GM12891 (cell line): ENCODE results near the gene SLC46A1.

Experiments
- DNase-seq: peaks from one replicate; pipeline ENCODE4 v3.0.0; 2011; ENCODE audit warnings: low spot score; ENCODE audit not compliant: insufficient read length
- FAIRE-seq: peaks from 2 replicates; lab custom pipeline; 2011; peaks lifted over from hg19 to GRCh38; lab: Jason Lieb, UNC
- PAX5 ChIP-seq: IDR thresholded peaks from 2 replicates; pipeline ENCODE4 v1.6.1; 2011; ENCODE audit warnings: low read length, moderate library complexity, mild to moderate bottlenecking; ENCODE audit not compliant: insufficient read depth, severe bottlenecking
- POLR2A ChIP-seq: IDR thresholded peaks from 2 replicates; pipeline ENCODE4 v1.6.1; 2011; ENCODE audit warnings: low read depth, low read length, control low read depth
- POLR2AphosphoS5 ChIP-seq: IDR thresholded peaks from 2 replicates; pipeline ENCODE4 v1.6.1; 2011; ENCODE audit warnings: low read depth, low read length, control low read depth
- POU2F2 ChIP-seq: IDR thresholded peaks from 2 replicates; pipeline ENCODE4 v1.6.1; 2011; ENCODE audit warnings: low read depth, mild to moderate bottlenecking, control low read depth, low read length, moderate library complexity
- SPI1 ChIP-seq: IDR thresholded peaks from 2 replicates; pipeline ENCODE4 v1.6.1; 2011; ENCODE audit warnings: low read depth, low read length, control low read depth
- TAF1 ChIP-seq: IDR thresholded peaks from 2 replicates; pipeline ENCODE4 v1.6.1; 2011; ENCODE audit warnings: low read depth, low read length, control low read depth

SLC46A1 gene

DNA sequence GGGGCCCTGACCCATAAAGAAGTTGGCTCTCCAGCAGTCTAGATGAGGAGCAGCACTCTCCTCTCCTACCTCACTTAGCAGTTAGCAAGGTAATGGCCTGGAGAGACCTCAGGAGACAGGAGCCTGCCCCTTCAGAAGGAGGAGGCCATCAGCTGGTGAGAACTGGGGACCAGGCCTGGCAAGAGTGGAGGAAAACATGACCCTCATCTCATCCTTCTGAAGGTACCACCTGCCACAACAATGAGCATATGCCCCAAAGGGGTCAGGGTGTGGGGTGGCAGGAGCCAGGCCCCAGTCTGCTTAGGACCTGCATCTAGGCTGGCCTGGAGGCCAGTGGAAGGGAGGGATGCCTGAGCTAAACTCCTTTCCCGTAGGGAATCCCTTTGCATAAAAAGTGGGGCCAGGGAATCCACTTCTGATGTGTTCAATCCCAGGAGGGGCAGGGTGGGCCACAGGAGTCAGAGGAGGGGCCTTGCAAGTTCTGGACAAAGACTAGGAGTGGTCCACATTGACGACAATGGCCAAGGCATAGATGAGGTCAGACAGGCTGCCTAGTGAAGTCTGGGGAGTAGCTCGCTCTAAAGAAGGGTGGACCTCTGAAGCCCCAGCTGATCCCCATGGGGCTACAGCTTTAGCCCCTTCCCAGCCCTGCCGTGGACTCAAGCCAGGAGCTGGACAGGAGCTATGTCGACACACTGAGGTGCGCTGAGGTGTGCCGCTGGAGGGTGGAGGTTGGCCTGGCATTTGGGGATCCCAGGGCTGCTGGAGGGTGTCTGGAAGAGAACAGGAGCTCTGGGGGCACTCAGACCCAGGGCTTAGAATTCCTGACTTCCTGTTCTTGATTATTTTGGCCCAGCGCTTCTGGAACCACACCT, 42.0 kb downstream of the SLC46A1 start:
- TF ChIP-seq PAX5, result no peak
- TF ChIP-seq POLR2AphosphoS5, result no peak
- TF ChIP-seq SPI1, result no peak
- no peak for TF ChIP-seq TAF1
- TF ChIP-seq POU2F2, result no peak
- TF ChIP-seq POLR2A, result no peak
- DNase-seq (no peak), FAIRE-seq (no peak)

DNA sequence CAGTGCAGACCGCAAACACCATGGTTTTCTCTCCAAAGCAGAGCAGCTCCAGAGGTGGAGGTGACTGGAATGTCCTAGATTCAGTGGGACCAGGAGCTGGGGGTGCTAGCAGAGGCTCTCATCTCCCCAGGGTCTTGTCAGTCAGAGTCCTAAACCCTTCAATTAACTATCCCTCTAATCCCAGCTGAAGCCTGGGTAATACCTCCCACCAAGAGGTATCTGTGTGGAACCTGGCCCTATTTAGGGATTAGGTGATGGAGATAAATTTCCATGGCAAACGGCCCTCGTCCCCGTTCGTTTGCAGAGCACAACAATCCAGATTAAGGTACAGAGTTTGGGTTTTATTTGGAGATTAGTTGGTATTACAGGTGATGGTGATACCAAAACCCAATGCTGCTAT, 42.8 kb downstream of the SLC46A1 start:
- TF ChIP-seq SPI1, result no peak
- TF ChIP-seq POU2F2, result no peak
- TF ChIP-seq TAF1, result no peak
- TF ChIP-seq POLR2AphosphoS5, result no peak
- TF ChIP-seq PAX5, result no peak
- TF ChIP-seq POLR2A, result no peak
- FAIRE-seq (no peak), DNase-seq (no peak)

DNA sequence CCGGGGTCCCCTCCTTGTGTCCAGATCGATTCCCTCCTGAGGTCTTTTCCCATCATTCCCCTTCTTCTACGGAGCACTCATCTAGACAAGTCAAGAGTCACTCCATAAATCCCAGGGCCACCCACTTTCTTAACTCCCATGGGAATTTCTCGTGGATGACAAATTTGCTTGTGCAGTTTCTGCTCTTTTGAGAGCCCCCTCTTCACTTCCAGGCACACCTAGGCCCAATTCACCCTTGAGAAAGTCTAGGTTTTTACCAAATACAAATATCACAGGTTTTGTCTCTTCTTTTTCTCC, 48.2 kb downstream of the SLC46A1 start:
- TF ChIP-seq POLR2A, result no peak
- no peak for TF ChIP-seq POU2F2
- TF ChIP-seq SPI1, result no peak
- TF ChIP-seq TAF1, result no peak
- TF ChIP-seq PAX5, result no peak
- no peak for TF ChIP-seq POLR2AphosphoS5

DNA sequence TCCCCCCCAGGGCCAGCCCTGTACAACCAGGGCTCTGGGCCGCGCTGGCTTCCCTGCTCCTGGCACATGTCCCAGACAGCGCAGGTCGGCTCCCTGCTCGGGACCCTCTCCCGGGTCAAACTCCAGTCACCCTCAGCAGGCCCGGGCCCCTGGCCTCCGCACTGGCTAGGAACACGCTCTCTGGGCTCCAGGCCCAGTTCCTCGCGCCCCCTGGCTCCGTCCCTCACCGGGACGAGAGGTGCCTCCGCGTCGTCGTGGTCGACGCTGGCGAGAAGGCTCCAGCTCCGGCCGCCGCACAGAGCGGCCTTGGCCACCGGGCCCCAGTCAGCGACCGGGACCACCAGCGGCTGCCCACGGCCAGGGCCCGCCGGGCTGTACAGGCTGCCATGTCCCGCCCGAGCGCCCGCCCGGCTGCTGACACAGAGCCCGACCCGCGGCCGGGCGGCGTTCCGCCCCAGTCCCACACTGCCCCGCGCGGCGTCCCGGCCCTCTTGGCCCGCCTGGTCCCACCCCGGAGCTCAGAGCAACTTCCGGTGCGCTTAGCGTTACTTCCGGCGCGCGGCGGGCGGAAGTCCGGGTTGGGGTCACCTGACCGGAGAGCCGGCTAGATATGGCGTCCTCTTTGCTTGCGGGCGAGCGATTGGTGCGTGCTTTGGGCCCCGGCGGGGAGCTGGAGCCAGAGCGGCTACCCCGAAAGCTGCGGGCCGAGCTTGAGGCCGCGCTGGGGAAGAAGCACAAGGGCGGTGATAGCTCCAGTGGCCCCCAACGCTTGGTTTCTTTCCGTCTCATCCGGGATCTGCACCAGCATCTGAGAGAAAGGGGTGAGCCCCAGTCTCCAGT, 48.7 kb downstream of the SLC46A1 start, which contains the start of gene POLDIP2:
Gene POLDIP2, minus strand, starts transcription at position 467 of the 840 bp plus-strand sequence. Its CDS starts 79 bp downstream, at position 388.
- FAIRE-seq (peak; percentile 94), DNase-seq (peak; percentile 98)
- TF ChIP-seq PAX5 (peak; percentile 42), POLR2AphosphoS5 (peak; percentile 83), SPI1 (peak; percentile 53), TAF1 (peak; percentile 89), POU2F2 (no peak; the same call in 1 of the 2 replicates), POLR2A (peak; percentile 82)

More for the DNA sequence above, 48.2 kb downstream of the SLC46A1 start:
- DNase-seq (no peak), FAIRE-seq (no peak)

DNA sequence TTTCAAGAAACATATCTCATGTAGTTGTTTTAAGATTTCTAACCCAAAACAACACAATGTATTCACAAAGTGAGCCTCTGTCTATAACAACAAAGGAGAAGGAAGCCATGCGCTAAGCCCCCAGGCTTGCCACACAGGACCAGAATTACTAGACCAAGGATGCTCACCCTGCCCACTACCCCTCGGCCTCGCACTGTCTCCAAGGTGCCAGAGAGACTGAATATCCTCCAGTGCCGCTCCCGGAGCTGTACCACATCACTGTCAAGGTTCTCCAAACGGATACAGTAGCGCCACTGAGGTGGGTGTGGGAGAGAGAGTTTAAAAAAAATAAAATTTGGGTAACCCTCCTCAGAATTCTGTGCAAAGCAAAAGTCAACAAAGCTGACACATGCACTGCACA, 55.7 kb downstream of the SLC46A1 start:
- TF ChIP-seq TAF1 (no peak), POU2F2 (no peak), PAX5 (no peak), POLR2AphosphoS5 (no peak), POLR2A (no peak), SPI1 (no peak)
- FAIRE-seq (no peak), DNase-seq (no peak)

DNA sequence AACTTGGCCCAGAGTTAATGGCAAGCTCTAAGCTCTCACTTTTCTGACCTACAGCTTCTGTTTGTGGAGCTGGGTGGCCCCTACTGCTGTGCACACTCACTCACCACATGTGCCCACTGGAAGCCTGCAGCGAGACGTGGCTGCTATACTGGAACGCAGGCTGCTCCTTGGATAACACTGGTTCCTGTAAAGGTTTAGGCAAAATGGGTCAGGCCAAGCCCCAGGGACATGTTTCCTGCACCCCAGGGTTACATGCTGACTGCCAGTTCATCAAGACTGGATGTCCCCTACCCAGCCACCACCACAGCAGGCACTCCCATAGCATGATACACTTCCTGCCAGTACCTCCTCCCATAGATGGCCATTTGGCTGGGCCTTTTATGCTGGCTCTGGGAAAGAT, 57.0 kb downstream of the SLC46A1 start:
- FAIRE-seq (no peak), DNase-seq (no peak)
- TF ChIP-seq TAF1 (no peak), POLR2A (no peak), PAX5 (no peak), POLR2AphosphoS5 (no peak), SPI1 (no peak), POU2F2 (no peak)

DNA sequence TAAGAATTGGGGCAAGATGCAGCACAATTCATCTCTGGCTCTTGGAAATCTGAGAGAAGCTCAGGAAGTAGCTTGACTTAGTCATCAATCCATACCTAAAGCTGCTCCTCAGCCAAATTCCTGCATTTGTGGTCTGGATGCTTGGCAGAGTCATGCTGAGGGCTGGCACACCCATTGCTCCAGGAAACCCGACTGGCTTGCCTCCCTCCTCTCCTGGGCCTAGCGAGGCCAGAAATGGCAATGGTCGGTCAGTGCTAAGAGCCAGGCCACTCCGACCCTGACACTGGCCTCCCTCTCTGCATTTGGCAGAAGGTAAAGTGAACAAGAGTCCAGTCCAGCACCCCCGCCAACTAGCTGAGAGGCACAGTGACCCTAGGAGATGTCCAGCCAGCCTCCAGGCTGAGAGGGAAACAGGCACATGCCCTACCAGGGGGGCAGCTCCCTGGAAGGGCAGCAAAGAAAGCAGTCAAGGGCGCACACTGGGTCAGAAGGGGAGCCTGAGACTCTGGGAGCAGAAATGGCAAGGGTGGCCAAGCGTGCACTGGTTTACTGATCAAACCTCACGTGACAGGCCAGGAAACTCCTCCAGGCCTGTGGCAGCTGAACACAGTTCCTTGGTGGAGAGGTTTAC, 58.6 kb downstream of the SLC46A1 start:
- DNase-seq (no peak), FAIRE-seq (no peak)
- 0 out of 2 replicates have a peak, but pooled peaks have one; percentile 35 for TF ChIP-seq POLR2AphosphoS5
- TF ChIP-seq SPI1, result no peak

DNA sequence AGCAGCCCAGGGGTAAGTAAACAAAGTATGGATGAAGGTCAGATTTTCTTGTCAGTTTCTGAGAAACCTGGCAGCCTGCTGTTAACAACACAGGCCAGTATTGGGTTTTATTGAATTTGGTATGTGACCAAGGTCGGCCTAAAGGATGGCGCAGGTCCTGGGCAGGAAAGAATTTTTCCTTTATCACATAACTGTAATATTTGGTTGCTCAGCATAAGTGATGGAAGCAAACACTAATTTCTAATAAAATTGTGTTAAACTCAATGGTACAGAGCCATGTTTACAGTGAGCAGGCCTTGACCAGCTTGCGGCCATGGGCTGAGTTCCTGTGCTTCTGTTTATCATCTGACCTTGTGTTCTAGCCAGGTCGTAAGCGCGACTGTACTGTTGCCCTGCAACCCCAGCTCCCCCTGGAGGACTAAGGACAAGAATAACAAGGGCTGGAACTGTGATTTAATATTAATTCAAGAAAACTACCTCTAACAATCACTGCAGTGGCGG, 59.2 kb downstream of the SLC46A1 start:
- FAIRE-seq (no peak), DNase-seq (no peak)

DNA sequence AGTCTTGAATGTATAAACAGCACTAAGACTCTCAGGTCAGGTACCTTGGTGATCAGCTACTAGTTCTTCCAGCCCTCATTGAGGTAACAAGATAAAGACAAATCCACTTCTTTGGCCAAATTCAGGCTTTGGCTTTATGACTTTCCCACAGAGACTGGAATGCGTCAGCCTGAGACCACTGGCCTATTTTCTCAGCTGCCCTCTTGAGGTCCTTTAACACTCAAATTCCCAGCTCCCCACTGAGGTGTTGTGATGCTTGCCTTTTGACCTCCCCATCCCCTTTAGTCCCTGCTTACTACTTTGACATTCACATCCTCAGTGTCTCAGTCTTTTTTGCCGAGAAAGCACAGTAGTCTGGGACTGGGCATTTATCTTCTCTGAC, 59.8 kb downstream of the SLC46A1 start:
- DNase-seq (no peak), FAIRE-seq (no peak)
- TF ChIP-seq POU2F2 (no peak), POLR2AphosphoS5 (no peak), PAX5 (no peak), TAF1 (no peak), SPI1 (no peak), POLR2A (no peak)

More for the DNA sequence above, 59.2 kb downstream of the SLC46A1 start:
- TF ChIP-seq POLR2A (no peak), POU2F2 (no peak), TAF1 (no peak), SPI1 (no peak), PAX5 (no peak), POLR2AphosphoS5 (no peak)
